SKM-1 (cell line): Measurements from ENCODE around the gene ASCL1.

ENCODE experiments used
- DNase-seq: peaks from one replicate; lab custom pipeline; 2025; ENCODE audit not compliant: unreplicated experiment; lab: John Stamatoyannopoulos, UW

The ASCL1 gene

DNA sequence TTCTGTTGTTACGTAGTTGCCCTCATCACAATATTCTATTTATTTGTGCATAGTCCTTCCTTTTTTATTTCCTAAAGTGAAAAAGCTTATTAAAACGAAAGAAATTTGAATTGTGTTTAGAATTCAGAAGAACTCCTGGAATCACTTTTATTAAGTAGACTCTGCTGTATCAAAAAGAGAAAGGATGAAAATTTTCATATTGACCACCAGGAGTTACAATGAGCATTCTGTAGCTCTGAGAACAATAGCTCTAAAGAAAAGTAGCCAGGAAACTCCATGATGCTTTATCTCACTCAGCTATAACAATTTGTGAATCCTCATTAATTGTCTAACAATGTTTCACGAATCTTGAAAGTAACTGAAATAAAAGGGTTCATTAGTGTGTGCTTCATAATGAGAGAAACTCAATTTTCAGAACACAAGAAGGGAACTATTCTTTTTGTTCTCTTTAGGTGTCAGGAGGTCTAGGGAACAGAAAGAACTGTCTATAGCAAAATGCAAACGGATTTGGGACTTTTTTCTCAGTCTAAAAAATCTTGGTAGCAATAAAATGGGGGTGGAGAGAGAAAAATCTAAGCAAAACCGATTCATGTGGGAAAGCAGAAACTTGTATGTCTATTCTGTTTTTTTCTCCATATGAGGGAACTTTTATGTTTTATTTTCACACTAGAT lies 19.3 kb downstream of the ASCL1 start:
- no peak for DNase-seq

DNA sequence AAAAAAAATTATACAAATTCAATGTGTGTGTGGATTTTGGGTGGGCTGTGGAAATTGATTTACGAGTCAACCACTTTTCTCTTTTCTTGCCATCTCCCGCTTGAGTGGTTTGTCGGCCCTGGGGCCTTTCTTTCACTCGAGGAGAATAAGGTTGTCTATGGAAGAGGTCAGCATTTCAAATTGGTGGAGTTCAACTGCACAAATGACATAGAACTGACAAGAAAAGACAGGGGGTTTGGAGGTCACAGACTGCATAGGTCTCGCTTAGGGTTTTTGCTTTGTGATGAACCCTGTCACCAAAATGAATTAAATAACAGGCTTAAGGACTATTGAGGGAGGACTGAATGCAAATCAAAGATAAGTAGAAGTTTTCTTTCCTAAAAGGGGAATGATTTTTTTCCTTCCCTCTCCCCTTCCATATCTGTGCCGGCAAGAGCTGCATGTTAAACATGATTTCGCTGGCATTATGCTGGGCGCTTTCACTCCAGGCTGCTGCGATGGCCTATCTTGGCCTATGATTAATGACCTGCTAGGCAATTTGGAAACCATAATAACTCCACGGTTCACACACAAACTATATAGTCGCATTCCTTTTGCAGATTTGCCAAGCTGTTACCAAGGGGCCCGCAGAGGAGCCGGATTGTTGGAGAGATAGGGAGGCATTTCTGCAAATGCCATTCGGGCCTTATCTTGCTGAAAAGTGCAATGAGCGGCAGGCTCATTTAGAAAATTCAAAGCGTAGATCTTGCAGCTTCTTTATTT lies 20.7 kb downstream of the ASCL1 start:
- no peak for DNase-seq

- no peak for DNase-seq
These were observed 22.9 kb downstream of the ASCL1 start for GRCh38 chr12:102980350-102980749.

DNA sequence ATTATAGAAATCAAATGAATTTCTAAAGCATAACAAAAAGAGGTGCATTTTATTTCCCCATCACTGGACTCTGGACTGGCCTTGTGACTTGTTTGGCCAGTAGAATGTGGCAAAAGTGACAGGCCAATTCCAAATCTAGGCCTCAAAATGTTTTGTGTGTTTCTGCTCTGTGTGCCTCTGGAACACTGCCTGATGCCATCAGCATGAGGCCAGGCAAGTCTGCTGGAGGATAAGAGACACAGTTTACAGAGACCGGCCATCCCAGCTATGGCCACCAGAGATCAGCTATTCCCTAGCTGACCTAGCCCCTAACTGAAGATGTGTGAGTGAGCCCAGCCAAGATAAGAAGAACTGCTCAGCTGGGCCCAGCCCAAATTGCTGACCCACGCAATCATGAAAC lies 32.9 kb downstream of the ASCL1 start:
- no peak for DNase-seq

- DNase-seq = no peak
These were observed 34.8 kb downstream of the ASCL1 start for GRCh38 chr12:102992297-102992696.

DNA sequence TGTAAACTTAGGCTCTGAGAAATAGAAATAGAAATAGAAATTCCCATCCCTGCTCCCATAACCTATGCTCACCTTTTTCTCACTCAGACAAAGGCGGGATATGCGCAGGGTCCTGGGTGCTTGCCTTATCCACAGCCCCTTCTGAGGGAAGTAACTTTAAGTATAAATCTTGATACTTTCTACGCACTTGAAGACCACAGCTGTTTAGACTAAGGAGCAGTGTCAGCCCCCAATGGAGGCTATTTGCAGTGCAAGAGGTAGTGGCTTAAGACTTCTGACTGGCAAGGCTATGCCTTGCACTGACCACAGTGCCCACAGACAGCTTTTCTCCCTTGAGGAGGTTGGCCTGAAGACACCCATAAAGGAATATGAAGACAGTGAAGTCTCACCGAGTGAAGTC lies 35.2 kb downstream of the ASCL1 start:
- no peak for DNase-seq

DNA sequence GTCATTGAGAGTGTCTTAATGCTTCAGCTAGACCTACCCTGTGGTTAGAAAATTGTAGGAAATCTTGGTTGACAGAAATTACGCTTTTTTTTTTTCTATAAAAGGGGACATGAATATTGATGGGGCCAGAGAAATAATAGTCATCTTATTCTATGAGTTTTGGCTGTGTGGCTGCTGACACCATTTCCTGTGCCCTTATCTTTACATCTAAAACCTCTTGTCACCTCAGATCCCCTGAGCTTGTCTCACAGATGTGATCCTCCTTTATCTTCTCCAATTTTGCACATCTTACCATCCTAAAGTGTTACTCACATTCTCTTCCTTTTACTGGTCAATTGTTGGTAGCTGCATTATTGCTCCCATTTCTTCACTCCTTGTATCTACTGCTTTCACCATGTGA lies 36.1 kb downstream of the ASCL1 start:
- no peak for DNase-seq

GRCh38 chr12:102995372-102995771 lies 37.9 kb downstream of the ASCL1 start:
- DNase-seq = no peak
